HEK293 (cell line): ENCODE measurements around the gene SEMA3G.

Experiments used
- CTCF ChIA-PET: fragments of 350-600 bp; formaldehyde crosslinking; extraction: SDS; loops from one replicate; lab custom pipeline; 2021; ENCODE audit warnings: antibody characterized with exemption; lab: Yijun Ruan, JAX
- POLR2A ChIA-PET: fragments of 300-600 bp; formaldehyde crosslinking; extraction: SDS; loops from one replicate; lab custom pipeline; 2020; ENCODE audit warnings: antibody characterized with exemption, inconsistent platforms; lab: Yijun Ruan, JAX
- H3K27ac ChIP-seq: fragments of 200-500 bp; sonication (Bioruptor generic); 2 replicates; pipeline ENCODE4 v1.5.1; 2014; ENCODE audit warnings: low read depth, low read length, control low read depth, inconsistent platforms; ENCODE audit errors: extremely low read depth
- H3K36me3 ChIP-seq, 2 experiments: fragments of 200-500 bp in 1 of 2; sonication (Bioruptor generic) in 1 of 2; 1 replicate in 1 of 2; 2 replicates in 1 of 2; pipeline ENCODE4 v1.5.1; 2014 to 2017; ENCODE audit warnings: inconsistent platforms in 2 of 2, low read length in 2 of 2; ENCODE audit not compliant: control insufficient read depth in 2 of 2, insufficient read depth in 1 of 2
- H3K4me1 ChIP-seq: fragments of 200-500 bp; sonication (Bioruptor generic); 2 replicates; pipeline ENCODE4 v1.5.1; 2014; ENCODE audit warnings: mild to moderate bottlenecking, low read length, inconsistent platforms; ENCODE audit not compliant: control insufficient read depth, insufficient read depth
- H3K4me3 ChIP-seq: 2 replicates; pipeline ENCODE4 v1.5.1; 2011; ENCODE audit warnings: low read depth, mild to moderate bottlenecking, control low read depth, low read length, moderate library complexity
- H3K9me3 ChIP-seq: fragments of 200-500 bp; sonication (Bioruptor generic); 2 replicates; pipeline ENCODE4 v1.5.1; 2014; ENCODE audit warnings: low read depth, low read length, inconsistent platforms; ENCODE audit not compliant: control insufficient read depth, insufficient read depth
- BCL6B ChIP-seq: fragments of 450-650 bp; formaldehyde crosslinking; IDR thresholded peaks from 2 replicates; pipeline ENCODE4 v1.5.1; 2017; ENCODE audit warnings: missing biosample characterization, missing genetic modification characterization
- HOXC10 ChIP-seq: sonication (generic); formaldehyde crosslinking; IDR thresholded peaks from 2 replicates; pipeline ENCODE4 v1.8.1; 2023; ENCODE audit warnings: mild to moderate bottlenecking, missing genetic modification reagents
- KLF1 ChIP-seq: fragments of 450-650 bp; formaldehyde crosslinking; IDR thresholded peaks from 2 replicates; pipeline ENCODE4 v1.5.1; 2016; ENCODE audit warnings: missing biosample characterization, missing genetic modification characterization
- KLF9 ChIP-seq: fragments of 450-650 bp; formaldehyde crosslinking; IDR thresholded peaks from 2 replicates; pipeline ENCODE4 v1.5.1; 2016; ENCODE audit warnings: missing biosample characterization, missing genetic modification characterization, low read depth
- OVOL3 ChIP-seq: fragments of 450-650 bp; formaldehyde crosslinking; IDR thresholded peaks from 2 replicates; pipeline ENCODE4 v1.5.1; 2016; ENCODE audit warnings: missing biosample characterization, missing genetic modification characterization
- PRDM1 ChIP-seq: fragments of 450-650 bp; formaldehyde crosslinking; IDR thresholded peaks from 2 replicates; pipeline ENCODE4; 2016; ENCODE audit warnings: missing biosample characterization, missing genetic modification characterization
- SALL2 ChIP-seq: fragments of 450-650 bp; formaldehyde crosslinking; IDR thresholded peaks from 2 replicates; pipeline ENCODE4 v1.5.0; 2017; ENCODE audit warnings: missing biosample characterization, mild to moderate bottlenecking, missing genetic modification characterization, borderline replicate concordance
- SP2 ChIP-seq: fragments of 450-650 bp; formaldehyde crosslinking; IDR thresholded peaks from 2 replicates; pipeline ENCODE4 v1.5.1; 2016; ENCODE audit warnings: missing biosample characterization, missing genetic modification characterization
- SP3 ChIP-seq: fragments of 450-650 bp; formaldehyde crosslinking; IDR thresholded peaks from 2 replicates; pipeline ENCODE4 v1.5.1; 2016; ENCODE audit warnings: missing biosample characterization, missing genetic modification characterization
- TCF7L2 ChIP-seq: IDR thresholded peaks from 2 replicates; pipeline ENCODE4 v1.6.1; 2011; ENCODE audit warnings: low read depth, mild to moderate bottlenecking, inconsistent platforms, low read length, moderate library complexity, borderline replicate concordance
- TRIM28 ChIP-seq: IDR thresholded peaks from 2 replicates; pipeline ENCODE4 v1.6.1; 2011; ENCODE audit warnings: low read length, control low read depth, borderline replicate concordance
- YY2 ChIP-seq: fragments of 450-650 bp; formaldehyde crosslinking; IDR thresholded peaks from 2 replicates; pipeline ENCODE4 v1.5.1; 2016; ENCODE audit warnings: missing biosample characterization, missing genetic modification characterization
- ZBTB48 ChIP-seq: fragments of 450-650 bp; formaldehyde crosslinking; IDR thresholded peaks from 2 replicates; pipeline ENCODE4 v1.5.1; 2016; ENCODE audit warnings: missing biosample characterization, missing genetic modification characterization
- ZNF132 ChIP-seq: fragments of 450-650 bp; formaldehyde crosslinking; IDR thresholded peaks from 2 replicates; pipeline ENCODE4 v1.5.1; 2017; ENCODE audit warnings: missing biosample characterization, missing genetic modification characterization, borderline replicate concordance
- ZNF140 ChIP-seq: fragments of 450-650 bp; formaldehyde crosslinking; IDR thresholded peaks from 2 replicates; pipeline ENCODE4 v1.5.1; 2016; ENCODE audit warnings: missing biosample characterization, missing genetic modification characterization
- ZNF202 ChIP-seq: fragments of 450-650 bp; formaldehyde crosslinking; IDR thresholded peaks from 2 replicates; pipeline ENCODE4 v1.5.1; 2016; ENCODE audit warnings: missing biosample characterization, missing genetic modification characterization, borderline replicate concordance
- ZNF221 ChIP-seq: fragments of 450-650 bp; formaldehyde crosslinking; IDR thresholded peaks from 2 replicates; pipeline ENCODE4 v1.5.1; 2017; ENCODE audit warnings: missing biosample characterization, missing genetic modification characterization, borderline replicate concordance
- ZNF248 ChIP-seq: fragments of 450-650 bp; formaldehyde crosslinking; IDR thresholded peaks from 2 replicates; pipeline ENCODE4 v1.5.1; 2017; ENCODE audit warnings: missing biosample characterization, missing genetic modification characterization
- ZNF26 ChIP-seq: fragments of 450-650 bp; formaldehyde crosslinking; IDR thresholded peaks from 2 replicates; pipeline ENCODE4 v1.5.1; 2016; ENCODE audit warnings: missing biosample characterization, missing genetic modification characterization
- ZNF341 ChIP-seq: fragments of 450-650 bp; formaldehyde crosslinking; IDR thresholded peaks from 2 replicates; pipeline ENCODE4; 2016; ENCODE audit warnings: low read depth, missing biosample characterization, missing genetic modification characterization
- ZNF37A ChIP-seq: fragments of 450-650 bp; IDR thresholded peaks from 2 replicates; pipeline ENCODE4 v1.5.1; 2018; ENCODE audit warnings: missing biosample characterization, missing genetic modification characterization
- ZNF404 ChIP-seq: fragments of 450-650 bp; formaldehyde crosslinking; IDR thresholded peaks from 2 replicates; pipeline ENCODE4 v1.5.1; 2017; ENCODE audit warnings: missing biosample characterization, missing genetic modification characterization
- ZNF433 ChIP-seq: fragments of 450-650 bp; formaldehyde crosslinking; IDR thresholded peaks from 2 replicates; pipeline ENCODE4 v1.5.1; 2016; ENCODE audit warnings: missing biosample characterization, missing genetic modification characterization, low read depth
- ZNF585B ChIP-seq: fragments of 450-650 bp; formaldehyde crosslinking; IDR thresholded peaks from 2 replicates; pipeline ENCODE4 v1.5.1; 2016; ENCODE audit warnings: missing biosample characterization, missing genetic modification characterization
- ZNF624 ChIP-seq: fragments of 450-650 bp; formaldehyde crosslinking; IDR thresholded peaks from 2 replicates; pipeline ENCODE4 v1.5.1; 2017; ENCODE audit warnings: missing biosample characterization, missing genetic modification characterization
- ZNF670 ChIP-seq: fragments of 450-650 bp; formaldehyde crosslinking; IDR thresholded peaks from 2 replicates; pipeline ENCODE4 v1.5.1; 2016; ENCODE audit warnings: missing biosample characterization, missing genetic modification characterization, low read depth
- ZNF707 ChIP-seq: fragments of 450-650 bp; formaldehyde crosslinking; IDR thresholded peaks from 2 replicates; pipeline ENCODE4 v1.5.1; 2016; ENCODE audit warnings: missing biosample characterization, missing genetic modification characterization
- ZNF792 ChIP-seq: fragments of 450-650 bp; formaldehyde crosslinking; IDR thresholded peaks from 2 replicates; pipeline ENCODE4 v1.5.1; 2016; ENCODE audit warnings: missing biosample characterization, missing genetic modification characterization
- ZSCAN16 ChIP-seq: fragments of 450-650 bp; formaldehyde crosslinking; IDR thresholded peaks from 2 replicates; pipeline ENCODE4 v1.5.1; 2016; ENCODE audit warnings: missing biosample characterization, missing genetic modification characterization

The SEMA3G gene

GRCh38 chr3:52385157-52385556 lies 59.7 kb downstream of the SEMA3G start:
- no peak for TF ChIP-seq SALL2
- no peak for TF ChIP-seq ZNF140 (tag by site-specific recombination)
- no peak for TF ChIP-seq ZNF132 (tag by site-specific recombination)
- TF ChIP-seq ZNF585B: no peak
- no peak for TF ChIP-seq ZNF37A (tag by site-specific recombination)
- TF ChIP-seq ZSCAN16: no peak
- TF ChIP-seq ZBTB48 (tag by site-specific recombination): no peak
- no peak for TF ChIP-seq ZNF341 (tag by site-specific recombination)
- no peak for TF ChIP-seq ZNF202 (tag by site-specific recombination)
- no peak for TF ChIP-seq TCF7L2
- no peak for TF ChIP-seq ZNF624 (tag by site-specific recombination)
- no peak for TF ChIP-seq ZNF792 (tag by site-specific recombination)
- TF ChIP-seq ZNF221: no peak
- no peak for TF ChIP-seq PRDM1
- TF ChIP-seq ZNF707 (tag by site-specific recombination): no peak
- TF ChIP-seq ZNF404: no peak
- no peak for TF ChIP-seq ZNF26 (tag by site-specific recombination)
- TF ChIP-seq KLF9 (tag by site-specific recombination): no peak
- TF ChIP-seq SP3 (tag by site-specific recombination): no peak
- H3K36me3 ChIP-seq: no peaks in the 10 kb centered on the region
- H3K9me3 ChIP-seq: no peaks in the 10 kb centered on the region
- H3K27ac ChIP-seq: no peak overlapping the region
- POLR2A ChIA-PET: interaction anchor here (1.2 kb wide), 1 partner anchor 16 kb away, joined by 3 read pairs; no protein-coding TSS in a partner anchor
- CTCF ChIA-PET: interaction anchor here (0.5 to 1.9 kb wide), 10 partner anchors 10 to 389 kb away, joined by 3 to 7 read pairs (median 4); no protein-coding TSS in a partner anchor
- H3K4me3 ChIP-seq: no peak overlapping the region
- no peaks in the 10 kb centered on the region for H3K4me1 ChIP-seq

- no peaks in the 10 kb centered on the region for H3K9me3 ChIP-seq
- H3K36me3 ChIP-seq: no peaks in the 10 kb centered on the region
- POLR2A ChIA-PET: no interaction called here
- TF ChIP-seq ZNF433 (no peak), OVOL3 (tag by site-specific recombination) (no peak), ZNF670 (tag by site-specific recombination) (no peak), ZNF404 (no peak), SP2 (tag by site-specific recombination) (no peak), SP3 (tag by site-specific recombination) (no peak), TRIM28 (no peak), ZNF248 (no peak), YY2 (tag by site-specific recombination) (no peak), KLF1 (tag by site-specific recombination) (no peak), HOXC10 (CRISPR knock-in tag) (no peak), BCL6B (tag by site-specific recombination) (no peak)
- no peaks in the 10 kb centered on the region for H3K4me1 ChIP-seq
- H3K27ac ChIP-seq: no peak overlapping the region
- H3K4me3 ChIP-seq: no peak overlapping the region
- CTCF ChIA-PET: interaction anchor here (0.5 to 1.9 kb wide), 10 partner anchors 9 to 1835 kb away, joined by 3 to 8 read pairs (median 4); no protein-coding TSS in a partner anchor
Observed at GRCh38 chr3:52384019-52384761, 60.7 kb downstream of the SEMA3G start.
